Measurements from ENCODE around the gene ERFE.

The ERFE gene

GRCh38 chr2:238139196-238140039, 19.4 kb upstream of the ERFE start:
- no peak for ATAC-seq

- ATAC-seq, result no peak
These were observed 18.7 kb upstream of the ERFE start for GRCh38 chr2:238140040-238140439.

GRCh38 chr2:238140721-238141540, 17.8 kb upstream of the ERFE start:
- no peak for ATAC-seq

GRCh38 chr2:238141541-238142318, 17.0 kb upstream of the ERFE start:
- ATAC-seq, result no peak

- ATAC-seq, result no peak
These were observed 16.2 kb upstream of the ERFE start for GRCh38 chr2:238142382-238143205.

- ATAC-seq, result no peak
These were observed 15.4 kb upstream of the ERFE start for GRCh38 chr2:238143239-238143951.

GRCh38 chr2:238144262-238144661, 14.5 kb upstream of the ERFE start:
- no peak for ATAC-seq

- no peak for ATAC-seq
These were observed 13.7 kb upstream of the ERFE start for GRCh38 chr2:238145046-238145445.

- no peak for ATAC-seq
These were observed 12.9 kb upstream of the ERFE start for GRCh38 chr2:238145851-238146250.

- no peak for ATAC-seq
These were observed 11.8 kb upstream of the ERFE start for GRCh38 chr2:238146884-238147544.

- ATAC-seq, result no peak
These were observed 9.8 kb upstream of the ERFE start for GRCh38 chr2:238148981-238149380.

GRCh38 chr2:238149841-238150572, 8.8 kb upstream of the ERFE start:
- ATAC-seq, result no peak

GRCh38 chr2:238150686-238151085, 8.1 kb upstream of the ERFE start:
- ATAC-seq, result no peak

GRCh38 chr2:238151205-238151604, 7.6 kb upstream of the ERFE start:
- ATAC-seq, result no peak

GRCh38 chr2:238151628-238152235, 7.0 kb upstream of the ERFE start:
- no peak for ATAC-seq

GRCh38 chr2:238152771-238153688, 5.7 kb upstream of the ERFE start:
- ATAC-seq, result no peak

- no peak for ATAC-seq
These were observed 4.2 kb upstream of the ERFE start for GRCh38 chr2:238154570-238154969.

- no peak for ATAC-seq
These were observed 3.6 kb upstream of the ERFE start for GRCh38 chr2:238155051-238155760.

Measured in activated CD4-positive, CD25-positive, alpha-beta regulatory T cell treated with anti-CD3 and anti-CD28 coated beads, Interleukin-2, amount 50 U/mL, for 24 hours (primary cell).